ENCODE results near the gene NR3C2. TPM values are rescaled to one million over a fixed set of nuclear protein-coding genes. Genes with fewer than 3 reads are reported as not detected.
A peak's percentile ranks its signal among the peaks of the same experiment; 100 is the strongest.

The NR3C2 gene
- total RNA-seq, 2 donors from 2014 or later, result 41.0 to 42.5 TPM

DNA sequence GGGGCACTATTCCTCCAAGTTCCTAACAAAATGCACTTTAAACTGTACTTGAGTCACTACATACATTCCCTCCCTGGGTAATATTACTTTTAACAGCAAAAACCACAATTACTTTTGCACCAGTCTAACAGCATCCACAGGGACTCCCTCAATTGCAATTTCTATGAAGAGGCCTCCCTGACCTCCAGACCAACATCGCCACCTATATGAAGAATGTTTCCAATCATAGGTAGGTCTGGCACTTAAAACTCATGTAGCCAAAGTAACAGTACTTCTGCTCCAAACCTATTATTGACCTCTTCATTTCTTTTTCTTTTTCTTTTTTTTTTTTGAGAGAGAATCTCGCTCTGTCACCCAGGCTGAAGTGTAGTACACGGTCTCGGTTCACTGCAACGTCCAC is 15.6 kb downstream of the NR3C2 start:
- no peak for DNase-seq

DNA sequence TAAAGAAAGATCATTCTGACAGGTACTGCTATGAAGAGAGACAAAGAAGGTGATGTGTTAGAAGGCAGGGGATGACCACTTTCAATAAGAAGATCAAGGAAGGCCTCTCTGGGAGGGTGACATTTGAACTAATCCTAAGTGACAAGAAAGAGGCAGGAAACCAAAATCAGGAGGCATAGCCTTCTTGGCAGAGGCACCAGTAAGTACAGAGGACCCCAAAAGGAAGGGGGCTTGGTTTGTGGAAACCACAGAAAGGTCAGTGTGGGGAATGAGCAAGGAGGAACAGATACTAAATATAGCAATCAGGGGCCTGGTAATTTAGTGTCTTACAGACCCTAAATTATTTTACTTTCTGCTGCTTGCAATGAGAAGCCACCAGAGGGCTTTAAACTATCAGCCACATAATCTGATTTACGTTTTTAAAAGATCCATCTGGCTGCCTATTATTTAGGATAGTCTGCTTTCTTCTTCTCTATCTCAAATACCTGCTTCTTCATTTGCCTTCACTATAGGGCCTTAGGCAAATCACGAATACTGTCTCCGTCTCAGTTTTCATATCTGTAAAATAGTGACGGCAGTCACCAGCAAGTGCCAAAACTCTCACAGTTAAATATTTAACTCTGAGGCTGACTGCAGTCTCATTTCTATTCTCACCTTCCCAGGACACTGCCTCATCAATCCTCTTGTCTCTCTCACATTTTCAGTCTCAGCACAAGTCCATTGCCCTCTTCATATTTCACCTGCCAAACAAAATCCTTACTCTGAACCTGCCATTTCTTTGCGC is 16.7 kb downstream of the NR3C2 start:
- Mint-ChIP-seq H3K27ac (no peak overlapping the region), H3K4me3 (no peak overlapping the region), H3K27me3 (no peaks in the 10 kb centered on the region), H3K4me1 (peaks cover 51% of the 10 kb centered on the region), H3K36me3 (ENCODE audit: low read depth) (peaks cover 2% of the 10 kb centered on the region)
- DNase-seq (no peak), ATAC-seq (no peak)
- no peaks in the 10 kb centered on the region for H3K9me3 ChIP-seq (ENCODE audit: control insufficient read depth, low read length, poor library complexity, severe bottlenecking)

More for the DNA sequence above, 15.6 kb downstream of the NR3C2 start:
- H3K4me3 Mint-ChIP-seq, result no peak overlapping the region
- peaks cover 2% of the 10 kb centered on the region for H3K36me3 Mint-ChIP-seq (ENCODE audit: low read depth)
- no peaks in the 10 kb centered on the region for H3K27me3 Mint-ChIP-seq
- no peak for ATAC-seq
- no peaks in the 10 kb centered on the region for H3K9me3 ChIP-seq (ENCODE audit: control insufficient read depth, low read length, poor library complexity, severe bottlenecking)
- H3K27ac Mint-ChIP-seq, result no peak overlapping the region
- peaks cover 56% of the 10 kb centered on the region for H3K4me1 Mint-ChIP-seq

DNA sequence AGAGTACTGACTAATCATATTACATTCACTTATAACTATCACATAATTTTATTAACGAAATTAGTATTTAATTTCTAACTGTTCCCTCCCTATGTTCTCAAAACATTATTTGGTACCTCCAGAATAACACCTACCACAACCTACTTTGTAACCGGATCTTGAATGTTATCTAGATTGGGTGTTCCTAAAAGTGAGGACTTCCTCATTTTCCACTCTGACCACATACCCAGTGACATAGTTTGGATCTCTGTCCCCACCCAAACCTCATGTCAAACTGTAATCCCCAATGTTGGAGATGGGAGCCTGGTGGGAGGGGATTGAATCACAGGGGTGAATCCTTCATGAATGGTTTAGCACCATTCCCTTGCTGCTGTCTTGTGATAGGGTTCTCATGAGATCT is 21.8 kb downstream of the NR3C2 start:
- Mint-ChIP-seq H3K4me3 (no peak overlapping the region), H3K4me1 (peaks cover 43% of the 10 kb centered on the region), H3K27ac (no peak overlapping the region), H3K27me3 (no peaks in the 10 kb centered on the region), H3K36me3 (ENCODE audit: low read depth) (peaks cover 2% of the 10 kb centered on the region)
- DNase-seq, result no peak
- H3K9me3 ChIP-seq (ENCODE audit: control insufficient read depth, low read length, poor library complexity, severe bottlenecking), result no peaks in the 10 kb centered on the region
- ATAC-seq, result no peak

DNA sequence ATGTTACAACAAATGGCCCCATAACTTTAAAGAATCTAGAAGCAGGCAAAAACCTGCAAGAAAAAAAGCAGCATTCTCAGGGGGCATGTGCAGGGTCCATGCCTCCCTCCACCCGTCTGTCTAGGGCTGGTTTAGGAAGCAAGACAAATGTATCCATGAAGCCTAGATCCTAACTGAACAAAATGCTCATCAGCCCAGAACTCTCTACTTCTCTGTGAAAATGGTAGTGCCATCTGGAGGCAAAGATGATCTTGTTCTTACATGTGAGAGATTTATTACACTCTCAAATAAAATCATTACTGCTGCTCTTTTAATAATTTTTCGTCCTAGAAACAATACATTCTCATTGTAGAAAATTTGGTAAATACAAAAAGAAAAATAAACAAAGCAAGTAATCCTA is 26.7 kb downstream of the NR3C2 start:
- Mint-ChIP-seq H3K27me3 (no peaks in the 10 kb centered on the region), H3K36me3 (ENCODE audit: low read depth) (peaks cover 2% of the 10 kb centered on the region), H3K27ac (no peak overlapping the region), H3K4me1 (peaks cover 49% of the 10 kb centered on the region), H3K4me3 (no peak overlapping the region)
- ATAC-seq (no peak), DNase-seq (no peak)
- no peaks in the 10 kb centered on the region for H3K9me3 ChIP-seq (ENCODE audit: control insufficient read depth, low read length, poor library complexity, severe bottlenecking)

DNA sequence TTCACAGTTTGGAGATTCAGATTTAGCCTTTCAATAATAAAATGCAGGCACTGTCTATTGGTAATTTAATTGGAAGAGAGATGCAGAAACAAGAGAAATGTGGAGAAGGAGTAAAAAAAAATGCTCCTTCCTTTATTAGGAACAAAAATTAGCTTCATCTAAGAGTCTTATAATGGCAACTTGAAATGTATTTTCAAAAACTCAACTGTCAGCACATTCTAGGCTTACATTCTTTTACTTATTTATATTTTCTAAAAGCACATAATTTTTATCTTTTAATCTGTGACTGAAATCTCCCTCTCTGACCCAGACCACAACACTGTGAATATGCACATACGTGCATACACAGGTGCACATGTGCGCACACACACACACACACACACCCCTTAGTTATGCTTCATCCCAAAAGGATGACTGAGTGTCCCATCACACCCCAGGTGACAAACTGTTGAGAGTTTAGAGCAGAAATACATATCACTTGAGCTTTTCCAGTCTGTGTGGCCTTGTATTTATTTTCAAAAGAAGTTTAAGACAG is 29.7 kb downstream of the NR3C2 start:
- Mint-ChIP-seq H3K36me3 (ENCODE audit: low read depth) (peaks cover 2% of the 10 kb centered on the region), H3K27ac (no peak overlapping the region), H3K4me3 (no peak overlapping the region), H3K4me1 (peaks cover 35% of the 10 kb centered on the region), H3K27me3 (no peaks in the 10 kb centered on the region)
- no peaks in the 10 kb centered on the region for H3K9me3 ChIP-seq (ENCODE audit: control insufficient read depth, low read length, poor library complexity, severe bottlenecking)
- DNase-seq, result no peak
- ATAC-seq, result no peak

DNA sequence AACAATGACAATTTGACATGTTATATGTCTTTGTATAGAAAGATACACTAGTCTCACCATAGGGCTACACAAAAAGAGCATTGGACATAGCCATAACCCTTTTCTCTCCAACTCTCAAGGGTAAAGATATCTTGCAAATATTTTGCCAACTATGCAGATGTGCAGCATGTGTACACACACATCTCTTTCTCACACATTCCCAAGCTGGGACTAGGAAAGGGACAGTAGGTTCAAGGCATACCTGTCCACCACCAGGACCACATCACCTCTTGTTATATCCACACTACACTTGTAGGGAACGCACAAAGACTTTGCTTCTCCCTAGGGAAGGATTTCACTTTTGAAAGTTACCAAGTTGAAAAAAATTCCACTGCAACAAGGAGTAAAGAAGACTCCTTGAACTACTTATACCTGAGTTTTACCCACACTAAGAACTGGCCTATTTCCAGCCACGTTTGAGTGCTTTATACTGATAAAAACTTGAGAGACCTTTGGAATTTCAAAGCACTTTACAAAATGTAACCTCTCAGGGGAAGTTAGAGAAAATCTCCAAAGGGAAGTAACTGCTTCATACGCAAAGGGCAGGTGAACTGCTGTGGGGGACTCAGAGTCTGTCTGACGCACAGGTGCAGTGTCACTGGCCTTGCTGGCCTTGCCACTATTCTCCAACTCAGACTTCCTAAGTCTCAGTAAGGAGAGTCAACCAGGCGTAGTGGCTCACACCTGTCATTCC is 36.9 kb downstream of the NR3C2 start:
- ATAC-seq (no peak), DNase-seq (no peak)
- H3K36me3 Mint-ChIP-seq (ENCODE audit: low read depth), result no peaks in the 10 kb centered on the region
- H3K4me3 Mint-ChIP-seq, result no peak overlapping the region
- no peaks in the 10 kb centered on the region for H3K27me3 Mint-ChIP-seq
- H3K27ac Mint-ChIP-seq, result no peak overlapping the region
- peaks cover 10% of the 10 kb centered on the region for H3K4me1 Mint-ChIP-seq
- no peaks in the 10 kb centered on the region for H3K9me3 ChIP-seq (ENCODE audit: control insufficient read depth, low read length, poor library complexity, severe bottlenecking)

DNA sequence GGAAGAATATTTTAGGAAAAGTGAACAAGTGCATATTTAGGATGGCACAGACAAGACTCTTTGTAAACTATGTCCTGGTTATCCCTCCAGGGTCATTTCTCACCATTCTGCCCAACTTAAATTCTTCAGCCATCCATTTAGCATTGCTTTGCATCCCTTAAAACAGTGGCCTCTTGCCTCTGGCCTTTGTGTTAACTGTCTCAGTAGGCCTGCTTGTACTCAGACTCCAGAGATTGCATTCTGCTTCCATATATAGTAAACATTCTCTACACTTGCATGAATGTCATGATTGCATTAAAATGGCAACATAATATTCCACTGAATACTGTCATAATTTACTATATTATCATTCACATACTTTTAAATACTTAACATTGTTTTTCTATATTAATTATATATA is 43.2 kb downstream of the NR3C2 start:
- no peaks in the 10 kb centered on the region for H3K27me3 Mint-ChIP-seq
- H3K9me3 ChIP-seq (ENCODE audit: control insufficient read depth, low read length, poor library complexity, severe bottlenecking), result no peaks in the 10 kb centered on the region
- no peak overlapping the region for H3K27ac Mint-ChIP-seq
- no peak for DNase-seq
- ATAC-seq, result no peak
- H3K4me1 Mint-ChIP-seq, result peaks cover 25% of the 10 kb centered on the region
- no peak overlapping the region for H3K4me3 Mint-ChIP-seq
- peaks cover 2% of the 10 kb centered on the region for H3K36me3 Mint-ChIP-seq (ENCODE audit: low read depth)

DNA sequence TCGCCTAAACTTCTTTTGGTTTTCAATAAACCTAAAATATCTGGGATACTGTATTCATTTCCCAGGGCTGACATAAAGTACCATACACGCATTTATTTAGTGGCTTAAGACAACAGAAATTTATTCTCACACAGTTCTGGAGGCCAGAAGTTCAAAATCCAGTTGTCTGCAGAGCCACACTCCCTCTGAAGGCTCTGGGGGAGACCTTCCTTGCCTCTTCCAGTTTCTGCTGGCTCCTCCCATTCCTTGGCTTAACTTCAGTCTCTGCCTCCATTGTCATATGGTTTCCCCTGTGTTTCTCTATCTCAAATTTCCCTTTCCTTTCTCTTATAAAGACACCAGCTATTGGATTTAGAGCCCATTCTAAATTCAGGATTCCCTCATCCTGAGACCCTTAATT is 44.4 kb downstream of the NR3C2 start:
- no peaks in the 10 kb centered on the region for H3K27me3 Mint-ChIP-seq
- ATAC-seq, result no peak
- peaks cover 2% of the 10 kb centered on the region for H3K36me3 Mint-ChIP-seq (ENCODE audit: low read depth)
- DNase-seq, result no peak
- no peaks in the 10 kb centered on the region for H3K9me3 ChIP-seq (ENCODE audit: control insufficient read depth, low read length, poor library complexity, severe bottlenecking)
- peak overlapping the region; percentile 74 for H3K27ac Mint-ChIP-seq
- H3K4me1 Mint-ChIP-seq, result peaks cover 28% of the 10 kb centered on the region
- no peak overlapping the region for H3K4me3 Mint-ChIP-seq

DNA sequence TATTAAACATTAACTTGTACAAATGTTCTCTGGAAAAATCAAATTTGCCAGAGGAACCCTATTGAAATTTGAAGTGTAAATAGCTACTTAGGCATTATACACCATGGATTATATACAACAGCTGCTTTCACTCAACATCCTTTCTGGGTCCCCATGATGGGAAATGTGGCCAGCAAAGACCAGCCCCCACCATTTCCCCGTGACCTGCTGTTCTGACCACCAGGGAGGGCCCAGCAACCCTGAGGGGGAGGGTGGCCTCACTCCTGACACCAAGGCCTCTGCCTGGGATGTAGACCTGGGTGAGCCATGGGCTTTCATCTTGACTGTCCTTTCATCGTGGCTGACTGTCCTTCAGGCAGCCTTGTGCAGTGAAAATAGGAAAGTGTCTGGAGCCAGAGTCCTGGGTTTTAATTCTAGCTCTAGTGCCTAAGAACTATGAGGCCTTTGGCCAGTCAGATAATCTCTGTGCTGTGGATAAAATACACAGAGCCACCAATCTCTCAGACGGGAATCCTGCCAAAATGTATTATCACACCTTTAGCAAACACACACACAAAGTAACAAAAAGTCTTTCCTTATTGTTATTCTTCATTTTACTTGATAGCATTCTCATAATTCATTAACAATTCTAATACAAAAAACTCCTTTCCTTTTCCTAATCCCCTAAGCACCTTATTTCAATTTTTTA is 45.1 kb downstream of the NR3C2 start:
- Mint-ChIP-seq H3K4me3 (no peak overlapping the region), H3K27me3 (no peaks in the 10 kb centered on the region), H3K27ac (peak overlapping the region; percentile 74), H3K4me1 (peaks cover 32% of the 10 kb centered on the region), H3K36me3 (ENCODE audit: low read depth) (peaks cover 2% of the 10 kb centered on the region)
- ATAC-seq (no peak), DNase-seq (no peak)
- no peaks in the 10 kb centered on the region for H3K9me3 ChIP-seq (ENCODE audit: control insufficient read depth, low read length, poor library complexity, severe bottlenecking)

DNA sequence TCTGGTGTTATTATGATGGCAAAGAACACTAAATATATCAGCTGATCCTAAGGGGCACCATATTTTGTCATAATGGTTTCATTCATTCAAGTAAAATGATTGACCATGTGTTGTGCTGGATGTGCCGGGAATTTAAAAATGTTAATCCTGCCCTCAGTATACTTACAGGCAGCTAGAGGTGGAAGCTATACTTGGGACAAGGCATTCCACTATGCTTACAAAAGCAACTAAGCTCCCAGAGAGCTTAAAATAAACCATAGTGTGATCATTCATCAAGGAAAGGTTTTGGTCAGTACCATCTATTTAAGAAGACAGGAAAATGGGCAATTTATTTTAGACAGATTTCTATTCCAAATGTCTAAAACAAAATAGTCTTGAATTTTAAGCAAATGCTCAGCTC is 46.4 kb downstream of the NR3C2 start:
- DNase-seq (no peak), ATAC-seq (no peak)
- no peak overlapping the region for H3K4me3 Mint-ChIP-seq
- peaks cover 2% of the 10 kb centered on the region for H3K36me3 Mint-ChIP-seq (ENCODE audit: low read depth)
- peaks cover 29% of the 10 kb centered on the region for H3K4me1 Mint-ChIP-seq
- no peaks in the 10 kb centered on the region for H3K9me3 ChIP-seq (ENCODE audit: control insufficient read depth, low read length, poor library complexity, severe bottlenecking)
- H3K27ac Mint-ChIP-seq, result no peak overlapping the region
- no peaks in the 10 kb centered on the region for H3K27me3 Mint-ChIP-seq

DNA sequence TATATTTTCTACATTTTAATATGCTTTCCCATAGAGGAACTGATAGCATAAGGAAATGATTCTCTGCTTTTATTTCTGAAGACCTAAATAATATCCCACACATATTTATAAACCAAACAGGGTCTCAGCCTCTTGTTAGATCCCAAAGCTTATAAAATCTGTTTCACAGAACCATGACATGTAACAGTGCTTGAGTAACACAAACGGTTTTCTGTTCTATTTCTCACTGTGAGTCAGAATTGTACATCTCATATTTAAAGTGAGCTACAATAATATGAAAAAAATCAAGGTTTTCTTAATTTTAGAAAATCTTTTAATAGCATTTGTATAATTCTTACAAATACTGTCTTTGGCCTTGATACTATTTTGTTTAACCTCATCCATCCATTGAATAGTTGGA is 51.2 kb downstream of the NR3C2 start:
- Mint-ChIP-seq H3K4me1 (peaks cover 26% of the 10 kb centered on the region), H3K36me3 (ENCODE audit: low read depth) (no peaks in the 10 kb centered on the region), H3K27ac (no peak overlapping the region), H3K4me3 (no peak overlapping the region), H3K27me3 (no peaks in the 10 kb centered on the region)
- ATAC-seq (no peak), DNase-seq (no peak)
- no peaks in the 10 kb centered on the region for H3K9me3 ChIP-seq (ENCODE audit: control insufficient read depth, low read length, poor library complexity, severe bottlenecking)

DNA sequence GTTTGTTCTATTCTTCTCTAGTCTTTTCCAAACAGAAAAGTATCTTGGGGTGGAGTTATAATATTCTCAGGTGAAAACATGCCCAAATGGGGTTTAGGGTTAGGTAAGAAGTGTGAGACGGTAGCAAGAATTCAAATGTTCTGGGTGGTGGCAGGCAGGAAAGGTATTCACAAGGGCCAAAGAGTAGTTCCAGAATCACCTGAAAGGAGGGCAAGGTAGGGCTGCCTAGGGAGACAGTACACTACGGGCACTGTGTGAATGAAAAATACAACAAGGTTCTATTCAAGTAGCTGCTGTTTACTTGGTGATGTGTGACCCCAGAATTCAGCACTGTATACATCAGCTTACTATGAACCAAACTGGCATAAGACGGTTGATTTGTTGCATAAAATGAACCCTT is 51.9 kb downstream of the NR3C2 start:
- H3K27me3 Mint-ChIP-seq, result no peaks in the 10 kb centered on the region
- H3K9me3 ChIP-seq (ENCODE audit: control insufficient read depth, low read length, poor library complexity, severe bottlenecking), result no peaks in the 10 kb centered on the region
- H3K4me1 Mint-ChIP-seq, result peaks cover 34% of the 10 kb centered on the region
- ATAC-seq, result no peak
- H3K36me3 Mint-ChIP-seq (ENCODE audit: low read depth), result no peaks in the 10 kb centered on the region
- H3K4me3 Mint-ChIP-seq, result no peak overlapping the region
- no peak for DNase-seq
- H3K27ac Mint-ChIP-seq, result no peak overlapping the region

DNA sequence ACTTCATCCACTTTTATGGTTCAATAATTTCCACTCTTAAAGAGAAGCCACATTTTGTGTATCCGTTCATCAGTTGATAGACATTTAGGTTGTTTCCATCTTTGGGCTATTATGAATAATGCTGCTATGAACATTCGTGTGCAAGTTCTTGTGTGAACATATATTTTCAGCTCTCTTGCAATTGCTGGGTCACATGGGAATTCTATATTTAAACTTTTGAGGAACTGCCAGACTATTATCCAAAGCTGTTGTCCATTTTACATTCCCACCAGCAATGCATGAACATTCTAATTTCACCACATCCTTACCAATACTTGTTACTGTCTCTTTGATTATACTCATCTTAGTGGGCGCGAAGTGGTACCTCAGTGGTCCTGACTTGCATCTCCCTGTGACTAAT is 61.9 kb downstream of the NR3C2 start:
- no peak overlapping the region for H3K27ac Mint-ChIP-seq
- no peak for DNase-seq

More for the DNA sequence above, 61.9 kb downstream of the NR3C2 start:
- H3K9me3 ChIP-seq (ENCODE audit: control insufficient read depth, low read length, poor library complexity, severe bottlenecking), result no peaks in the 10 kb centered on the region
- H3K27me3 Mint-ChIP-seq, result no peaks in the 10 kb centered on the region
- no peak for ATAC-seq
- peaks cover 5% of the 10 kb centered on the region for H3K36me3 Mint-ChIP-seq (ENCODE audit: low read depth)
- no peak overlapping the region for H3K4me3 Mint-ChIP-seq
- H3K4me1 Mint-ChIP-seq, result peaks cover 25% of the 10 kb centered on the region

Measured in T-helper 17 cell (primary cell).